Gastrocnemius medialis (tissue), 4 donors: ENCODE measurements around the gene CCDC68. TPM values are rescaled to one million over a fixed set of nuclear protein-coding genes. Genes with fewer than 3 reads are reported as not detected.

Source experiments
- ATAC-seq, 2 donors: fragments of 150-250 bp; one replicate each; pipeline ENCODE4 v1.9.1; 2016
- DNase-seq, 2 donors: peaks; one replicate each; pipeline ENCODE4 v3.0.0-alpha.2; 2019
- H3K27ac ChIP-seq, 4 donors: fragments of 200-600 bp; sonication (generic); 1 replicate in 1 of 4; 2 replicates in 3 of 4; pipeline ENCODE4 v1.5.1; 2016 to 2018; ENCODE audit warnings: mild to moderate bottlenecking in 2 of 4, moderate library complexity in 1 of 4
- H3K27me3 ChIP-seq, 3 donors: fragments of 200-600 bp; sonication (generic) in 2 of 3; 1 replicate in 1 of 3; 2 replicates in 2 of 3; pipeline versions ENCODE4 v1.5.1 to v1.6.0; 2016 to 2019; ENCODE audit warnings: mild to moderate bottlenecking in 1 of 3, moderate library complexity in 1 of 3
- H3K36me3 ChIP-seq, 2 donors: fragments of 200-600 bp; sonication (generic) in 1 of 2; one replicate each; pipeline ENCODE4 v1.5.1; 2017 to 2018
- H3K4me1 ChIP-seq, 2 donors: fragments of 200-600 bp; sonication (generic) in 1 of 2; one replicate each; pipeline ENCODE4 v1.5.1; 2016 to 2017; ENCODE audit warnings: mild to moderate bottlenecking in 2 of 2
- H3K4me3 ChIP-seq, 4 donors: fragments of 200-600 bp; sonication (generic) in 3 of 4; 1 replicate in 1 of 4; 2 replicates in 3 of 4; pipeline ENCODE4 v1.5.1; 2016 to 2019; ENCODE audit warnings: mild to moderate bottlenecking in 2 of 4
- H3K9me3 ChIP-seq, 3 donors: fragments of 200-600 bp; sonication (generic) in 2 of 3; 1 replicate in 1 of 3; 2 replicates in 2 of 3; pipeline ENCODE4 v1.5.1; 2016 to 2019
- CTCF ChIP-seq, 5 experiments: fragments of 450-650 bp in 3 of 5; fragments of 200-600 bp in 2 of 5; sonication (generic) in 2 of 5; IDR thresholded peaks in 4 of 5; conservative IDR thresholded peaks in 1 of 5; 1 replicate in 4 of 5; 2 replicates in 1 of 5; pipeline ENCODE4 v1.5.1; 2016 to 2019; ENCODE audit warnings: antibody characterized with exemption in 5 of 5, mild to moderate bottlenecking in 3 of 5, moderate library complexity in 3 of 5
- POLR2A ChIP-seq, 2 donors: fragments of 450-650 bp; IDR thresholded peaks; one replicate each; pipeline ENCODE4 v1.6.1; 2017; ENCODE audit warnings: antibody characterized with exemption in 2 of 2, mild to moderate bottlenecking in 2 of 2, moderate library complexity in 2 of 2
- in situ Hi-C, 4 donors: fragments of 200-750 bp; cut with MboI; loops; one replicate each; pipeline versions ENCODE4 v1.15.0 to v1.8.0; 2017; ENCODE audit warnings: low sequenced_read_pairs in 4 of 4
- intact Hi-C: fragments of 100-400 bp; cut with DNase I; formaldehyde crosslinking; loops from one replicate; pipeline ENCODE4 v1.15.1; 2023; ENCODE audit warnings: low total_unique reads
- total RNA-seq, 4 donors: library from RNA; depleted of rRNA; stranded (reverse); fragments of >200 nt; gene quantifications; one replicate each; pipeline versions ENCODE4 v1.1.0 to v1.2.3, GENCODE V29; 2016

The CCDC68 gene
- total RNA-seq, 4 donors from 2014 or later, result 2.4 to 6.0 (median 4.5) TPM

- no peaks in the 10 kb centered on the region for H3K9me3 ChIP-seq
- H3K36me3 ChIP-seq, result no peaks in the 10 kb centered on the region
- DNase-seq, result no peak
- no peak for ATAC-seq
- intact Hi-C loops, result no loop called here
- H3K27me3 ChIP-seq, result no peaks in the 10 kb centered on the region
- no peak overlapping the region for H3K27ac ChIP-seq
- no peak overlapping the region for H3K4me3 ChIP-seq
- in situ Hi-C loops, result loop anchor here in 2 of 4 donors (25.0 kb wide), 1 partner anchor 305 kb away; no protein-coding TSS in a partner anchor
- no peaks in the 10 kb centered on the region for H3K4me1 ChIP-seq
- TF ChIP-seq CTCF (IDR thresholded peaks at IDR 0.05 in 4 of 5, conservative IDR thresholded peaks at IDR 0.05 in 1 of 5), result no peak
- no peak for TF ChIP-seq POLR2A (IDR thresholded peaks at IDR 0.05)
Measured at GRCh38 chr18:54991981-54992380, 32.7 kb upstream of the CCDC68 start.

GRCh38 chr18:54984908-54985307 is 25.6 kb upstream of the CCDC68 start:
- intact Hi-C loops (no loop called here), in situ Hi-C loops (loop anchor here in 3 of 4 donors (10.0 to 25.0 kb wide), 2 partner anchors 298 to 300 kb away; no protein-coding TSS in a partner anchor)
- Histone ChIP-seq H3K36me3 (no peaks in the 10 kb centered on the region), H3K9me3 (no peaks in the 10 kb centered on the region), H3K4me1 (no peaks in the 10 kb centered on the region), H3K27me3 (no peaks in the 10 kb centered on the region), H3K4me3 (no peak overlapping the region), H3K27ac (no peak overlapping the region)
- ATAC-seq (no peak), DNase-seq (no peak)
- TF ChIP-seq CTCF (IDR thresholded peaks at IDR 0.05 in 4 of 5, conservative IDR thresholded peaks at IDR 0.05 in 1 of 5) (no peak), POLR2A (IDR thresholded peaks at IDR 0.05) (no peak)

- in situ Hi-C loops (loop anchor here in 3 of 4 donors (10.0 to 25.0 kb wide), 2 partner anchors 296 to 299 kb away; no protein-coding TSS in a partner anchor), intact Hi-C loops (no loop called here)
- TF ChIP-seq POLR2A (IDR thresholded peaks at IDR 0.05) (no peak), CTCF (IDR thresholded peaks at IDR 0.05 in 4 of 5, conservative IDR thresholded peaks at IDR 0.05 in 1 of 5) (no peak)
Measured at GRCh38 chr18:54983791-54984190, 24.5 kb upstream of the CCDC68 start.

GRCh38 chr18:54983041-54983686 is 23.9 kb upstream of the CCDC68 start:
- intact Hi-C loops, result no loop called here
- H3K4me1 ChIP-seq, result no peaks in the 10 kb centered on the region
- TF ChIP-seq CTCF (IDR thresholded peaks at IDR 0.05 in 4 of 5, conservative IDR thresholded peaks at IDR 0.05 in 1 of 5) (peak; percentile 28 to 58 (median 37)), POLR2A (IDR thresholded peaks at IDR 0.05) (no peak)
- no peak overlapping the region for H3K4me3 ChIP-seq
- no peak for DNase-seq
- no peak overlapping the region for H3K27ac ChIP-seq
- no peaks in the 10 kb centered on the region for H3K36me3 ChIP-seq
- no peak for ATAC-seq
- no peaks in the 10 kb centered on the region for H3K9me3 ChIP-seq
- in situ Hi-C loops, result loop anchor here in 3 of 4 donors (10.0 to 25.0 kb wide), 2 partner anchors 296 to 298 kb away; no protein-coding TSS in a partner anchor
- no peaks in the 10 kb centered on the region for H3K27me3 ChIP-seq

More at GRCh38 chr18:54983791-54984190, 24.5 kb upstream of the CCDC68 start:
- Histone ChIP-seq H3K36me3 (no peaks in the 10 kb centered on the region), H3K4me3 (no peak overlapping the region), H3K4me1 (no peaks in the 10 kb centered on the region), H3K27me3 (no peaks in the 10 kb centered on the region), H3K27ac (no peak overlapping the region), H3K9me3 (no peaks in the 10 kb centered on the region)
- DNase-seq (no peak), ATAC-seq (no peak)
